HEK293 (cell line): ENCODE results near the gene ST3GAL5.

Source experiments
- FEZF1 ChIP-seq: fragments of 450-650 bp; formaldehyde crosslinking; IDR thresholded peaks from 2 replicates; pipeline ENCODE4 v1.5.1; 2016; ENCODE audit warnings: missing biosample characterization, missing genetic modification characterization
- HIC1 ChIP-seq: fragments of 450-650 bp; formaldehyde crosslinking; IDR thresholded peaks from 2 replicates; pipeline ENCODE4 v1.5.1; 2016; ENCODE audit warnings: missing biosample characterization, missing genetic modification characterization
- KLF8 ChIP-seq: fragments of 450-650 bp; formaldehyde crosslinking; IDR thresholded peaks from 2 replicates; pipeline ENCODE4 v1.5.1; 2016; ENCODE audit warnings: missing biosample characterization, missing genetic modification characterization
- REPIN1 ChIP-seq: fragments of 450-650 bp; formaldehyde crosslinking; IDR thresholded peaks from 2 replicates; pipeline ENCODE4 v1.5.1; 2017; ENCODE audit warnings: missing biosample characterization, missing genetic modification characterization, low read depth
- REST ChIP-seq: fragments of 450-650 bp; formaldehyde crosslinking; IDR thresholded peaks from 2 replicates; pipeline ENCODE4 v1.5.1; 2016; ENCODE audit warnings: missing biosample characterization, missing genetic modification characterization
- SP7 ChIP-seq: fragments of 450-650 bp; formaldehyde crosslinking; IDR thresholded peaks from 2 replicates; pipeline ENCODE4 v1.5.1; 2016; ENCODE audit warnings: missing biosample characterization, missing genetic modification characterization
- YY1 ChIP-seq: fragments of 450-650 bp; formaldehyde crosslinking; IDR thresholded peaks from 2 replicates; pipeline ENCODE4 v1.5.1; 2018; ENCODE audit warnings: missing biosample characterization, missing genetic modification characterization
- ZBTB17 ChIP-seq: fragments of 450-650 bp; formaldehyde crosslinking; IDR thresholded peaks from 2 replicates; pipeline ENCODE4 v1.5.1; 2016; ENCODE audit warnings: missing biosample characterization, missing genetic modification characterization
- ZBTB49 ChIP-seq: fragments of 450-650 bp; formaldehyde crosslinking; IDR thresholded peaks from 2 replicates; pipeline ENCODE4 v1.5.1; 2016; ENCODE audit warnings: missing biosample characterization, missing genetic modification characterization, low read depth
- ZFHX2 ChIP-seq: fragments of 450-650 bp; formaldehyde crosslinking; conservative IDR thresholded peaks from 2 replicates; pipeline ENCODE4 v1.5.1; 2016; ENCODE audit warnings: missing biosample characterization, missing genetic modification characterization
- ZNF155 ChIP-seq: fragments of 450-650 bp; formaldehyde crosslinking; IDR thresholded peaks from 2 replicates; pipeline ENCODE4 v1.5.1; 2016; ENCODE audit warnings: missing biosample characterization, missing genetic modification characterization
- ZNF202 ChIP-seq: fragments of 450-650 bp; formaldehyde crosslinking; IDR thresholded peaks from 2 replicates; pipeline ENCODE4 v1.5.1; 2016; ENCODE audit warnings: missing biosample characterization, missing genetic modification characterization, borderline replicate concordance
- ZNF24 ChIP-seq: fragments of 450-650 bp; formaldehyde crosslinking; IDR thresholded peaks from 2 replicates; pipeline ENCODE4 v1.5.1; 2016; ENCODE audit warnings: missing biosample characterization, missing genetic modification characterization
- ZNF404 ChIP-seq: fragments of 450-650 bp; formaldehyde crosslinking; IDR thresholded peaks from 2 replicates; pipeline ENCODE4 v1.5.1; 2017; ENCODE audit warnings: missing biosample characterization, missing genetic modification characterization
- ZNF518A ChIP-seq: fragments of 450-650 bp; formaldehyde crosslinking; conservative IDR thresholded peaks from 2 replicates; pipeline ENCODE4 v1.5.1; 2016; ENCODE audit warnings: low read depth, missing biosample characterization, missing genetic modification characterization
- ZNF626 ChIP-seq: fragments of 450-650 bp; sonication (Bioruptor Pico); formaldehyde crosslinking; IDR thresholded peaks from 2 replicates; pipeline ENCODE4 v1.5.1; 2018; ENCODE audit warnings: missing biosample characterization, missing genetic modification characterization, inconsistent platforms
- ZNF670 ChIP-seq: fragments of 450-650 bp; formaldehyde crosslinking; IDR thresholded peaks from 2 replicates; pipeline ENCODE4 v1.5.1; 2016; ENCODE audit warnings: missing biosample characterization, missing genetic modification characterization, low read depth
- ZNF837 ChIP-seq: fragments of 450-650 bp; formaldehyde crosslinking; IDR thresholded peaks from 2 replicates; pipeline ENCODE4 v1.5.1; 2016; ENCODE audit warnings: missing biosample characterization, missing genetic modification characterization
- TF ChIP-seq, protein P1 (sequence below): fragments of 450-650 bp; formaldehyde crosslinking; IDR thresholded peaks from 2 replicates; pipeline ENCODE4 v1.5.1; 2016; ENCODE audit warnings: missing biosample characterization, missing genetic modification characterization
- TF ChIP-seq, protein P2 (sequence below): fragments of 450-650 bp; formaldehyde crosslinking; IDR thresholded peaks from 2 replicates; pipeline ENCODE4 v1.5.1; 2016; ENCODE audit warnings: missing biosample characterization, missing genetic modification characterization
- TF ChIP-seq, protein P3 (sequence below): fragments of 450-650 bp; formaldehyde crosslinking; IDR thresholded peaks from 2 replicates; pipeline ENCODE4 v1.5.1; 2017; ENCODE audit warnings: missing biosample characterization, missing genetic modification characterization

Gene ST3GAL5

GRCh38 chr2:85935746-85936208, 47.0 kb upstream of the ST3GAL5 start (continued):
- no peak for TF ChIP-seq REST
- TF ChIP-seq, protein P1, sequence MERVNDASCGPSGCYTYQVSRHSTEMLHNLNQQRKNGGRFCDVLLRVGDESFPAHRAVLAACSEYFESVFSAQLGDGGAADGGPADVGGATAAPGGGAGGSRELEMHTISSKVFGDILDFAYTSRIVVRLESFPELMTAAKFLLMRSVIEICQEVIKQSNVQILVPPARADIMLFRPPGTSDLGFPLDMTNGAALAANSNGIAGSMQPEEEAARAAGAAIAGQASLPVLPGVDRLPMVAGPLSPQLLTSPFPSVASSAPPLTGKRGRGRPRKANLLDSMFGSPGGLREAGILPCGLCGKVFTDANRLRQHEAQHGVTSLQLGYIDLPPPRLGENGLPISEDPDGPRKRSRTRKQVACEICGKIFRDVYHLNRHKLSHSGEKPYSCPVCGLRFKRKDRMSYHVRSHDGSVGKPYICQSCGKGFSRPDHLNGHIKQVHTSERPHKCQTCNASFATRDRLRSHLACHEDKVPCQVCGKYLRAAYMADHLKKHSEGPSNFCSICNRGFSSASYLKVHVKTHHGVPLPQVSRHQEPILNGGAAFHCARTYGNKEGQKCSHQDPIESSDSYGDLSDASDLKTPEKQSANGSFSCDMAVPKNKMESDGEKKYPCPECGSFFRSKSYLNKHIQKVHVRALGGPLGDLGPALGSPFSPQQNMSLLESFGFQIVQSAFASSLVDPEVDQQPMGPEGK (tag by site-specific recombination): no peak
- TF ChIP-seq FEZF1: peak; percentile 52
- TF ChIP-seq YY1 (tag by site-specific recombination): no peak
- no peak for TF ChIP-seq ZBTB17 (tag by site-specific recombination)
- TF ChIP-seq ZNF24 (tag by site-specific recombination): peak; percentile 43; the same call in 1 of the 2 replicates
- no peak for TF ChIP-seq REPIN1 (tag by site-specific recombination)
- TF ChIP-seq, protein P2, sequence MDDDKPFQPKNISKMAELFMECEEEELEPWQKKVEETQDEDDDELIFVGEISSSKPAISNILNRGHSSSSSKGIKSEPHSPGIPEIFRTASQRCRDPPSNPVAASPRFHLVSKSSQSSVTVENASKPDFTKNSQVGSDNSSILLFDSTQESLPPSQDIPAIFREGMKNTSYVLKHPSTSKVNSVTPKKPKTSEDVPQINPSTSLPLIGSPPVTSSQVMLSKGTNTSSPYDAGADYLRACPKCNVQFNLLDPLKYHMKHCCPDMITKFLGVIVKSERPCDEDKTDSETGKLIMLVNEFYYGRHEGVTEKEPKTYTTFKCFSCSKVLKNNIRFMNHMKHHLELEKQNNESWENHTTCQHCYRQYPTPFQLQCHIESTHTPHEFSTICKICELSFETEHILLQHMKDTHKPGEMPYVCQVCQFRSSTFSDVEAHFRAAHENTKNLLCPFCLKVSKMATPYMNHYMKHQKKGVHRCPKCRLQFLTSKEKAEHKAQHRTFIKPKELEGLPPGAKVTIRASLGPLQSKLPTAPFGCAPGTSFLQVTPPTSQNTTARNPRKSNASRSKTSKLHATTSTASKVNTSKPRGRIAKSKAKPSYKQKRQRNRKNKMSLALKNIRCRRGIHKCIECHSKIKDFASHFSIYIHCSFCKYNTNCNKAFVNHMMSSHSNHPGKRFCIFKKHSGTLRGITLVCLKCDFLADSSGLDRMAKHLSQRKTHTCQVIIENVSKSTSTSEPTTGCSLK (tag by site-specific recombination): no peak
- TF ChIP-seq ZNF518A: no peak
- no peak for TF ChIP-seq ZNF670 (tag by site-specific recombination)
- TF ChIP-seq ZNF626 (tag by site-specific recombination): no peak
- TF ChIP-seq KLF8 (tag by site-specific recombination): no peak
- TF ChIP-seq ZBTB49 (tag by site-specific recombination): no peak
- TF ChIP-seq, protein P3, sequence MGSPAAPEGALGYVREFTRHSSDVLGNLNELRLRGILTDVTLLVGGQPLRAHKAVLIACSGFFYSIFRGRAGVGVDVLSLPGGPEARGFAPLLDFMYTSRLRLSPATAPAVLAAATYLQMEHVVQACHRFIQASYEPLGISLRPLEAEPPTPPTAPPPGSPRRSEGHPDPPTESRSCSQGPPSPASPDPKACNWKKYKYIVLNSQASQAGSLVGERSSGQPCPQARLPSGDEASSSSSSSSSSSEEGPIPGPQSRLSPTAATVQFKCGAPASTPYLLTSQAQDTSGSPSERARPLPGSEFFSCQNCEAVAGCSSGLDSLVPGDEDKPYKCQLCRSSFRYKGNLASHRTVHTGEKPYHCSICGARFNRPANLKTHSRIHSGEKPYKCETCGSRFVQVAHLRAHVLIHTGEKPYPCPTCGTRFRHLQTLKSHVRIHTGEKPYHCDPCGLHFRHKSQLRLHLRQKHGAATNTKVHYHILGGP (tag by site-specific recombination): no peak
- TF ChIP-seq ZFHX2 (tag by site-specific recombination): peak; percentile 63
- TF ChIP-seq ZNF404 (tag by site-specific recombination): no peak
- no peak for TF ChIP-seq HIC1
- TF ChIP-seq SP7 (tag by site-specific recombination): peak; percentile 89
- TF ChIP-seq ZNF837 (tag by site-specific recombination): no peak
- TF ChIP-seq ZNF202 (tag by site-specific recombination): no peak
- TF ChIP-seq ZNF155 (tag by site-specific recombination): no peak
